Mesodermal cell (in vitro differentiated cells): ENCODE data around the gene P4HA3.

Experiments
- H3K27ac ChIP-seq: 2 replicates; pipeline ENCODE4 v1.7.0; 2013; ENCODE audit warnings: mild to moderate bottlenecking, low read depth, low read length, moderate library complexity; ENCODE audit not compliant: severe bottlenecking
- H3K36me3 ChIP-seq: 2 replicates; pipeline ENCODE4 v1.7.1; 2013; ENCODE audit warnings: mild to moderate bottlenecking, low read length, moderate library complexity; ENCODE audit not compliant: control insufficient read depth, insufficient read depth
- H3K4me1 ChIP-seq: one replicate; pipeline ENCODE4 v1.7.1; 2013; ENCODE audit warnings: mild to moderate bottlenecking, low read length; ENCODE audit not compliant: insufficient read depth, control insufficient read depth, poor library complexity, severe bottlenecking
- H3K4me3 ChIP-seq: 2 replicates; pipeline ENCODE4 v1.7.0; 2013; ENCODE audit warnings: low read length, control low read depth, mild to moderate bottlenecking; ENCODE audit not compliant: insufficient read depth, poor library complexity, severe bottlenecking; ENCODE audit errors: extremely low read depth
- H3K9me3 ChIP-seq: 2 replicates; pipeline ENCODE4 v1.7.1; 2013; ENCODE audit warnings: mild to moderate bottlenecking, low read length, moderate library complexity; ENCODE audit not compliant: control insufficient read depth
- WGBS, 2 experiments: methylation state at CpG; one replicate each; pipeline ENCODE4 v1.1.5; 2013; ENCODE audit warnings: missing lambda C conversion rate in 2 of 2; ENCODE audit not compliant: insufficient coverage in 2 of 2; 5-methylcytosine and 5-hydroxymethylcytosine counted together

P4HA3 gene

DNA sequence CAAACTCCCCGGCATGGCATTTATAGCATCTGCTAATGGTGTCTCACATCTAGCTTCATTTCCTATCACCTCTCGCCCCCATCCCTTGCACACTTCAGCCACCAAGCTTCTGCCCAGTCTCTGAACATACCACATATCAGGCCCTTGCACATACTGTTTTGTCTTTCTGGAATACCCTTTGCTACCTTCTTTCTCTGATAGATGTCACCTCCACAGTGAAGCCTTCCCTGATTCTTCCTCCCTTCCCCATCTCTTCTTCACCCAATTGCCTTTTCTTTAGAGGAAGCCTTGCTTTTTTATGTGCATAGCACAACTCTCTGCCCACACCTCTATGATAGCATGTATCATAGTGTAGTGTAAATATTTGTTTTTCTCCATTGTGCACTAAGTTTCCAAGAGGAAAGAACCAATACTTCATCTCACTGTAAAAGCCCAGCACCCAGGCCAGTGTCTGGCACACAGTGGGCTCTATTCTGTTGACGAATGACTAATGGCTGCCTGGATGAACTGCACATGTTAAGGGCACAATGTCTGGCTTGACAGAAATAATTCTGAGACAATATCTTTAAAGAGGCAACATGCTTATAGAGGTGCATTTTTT, 27.8 kb downstream of the P4HA3 start:
- H3K36me3 ChIP-seq, result no peaks in the 10 kb centered on the region
- H3K9me3 ChIP-seq, result no peaks in the 10 kb centered on the region
- no peak overlapping the region for H3K4me3 ChIP-seq
- peaks cover 10% of the 10 kb centered on the region for H3K4me1 ChIP-seq
- 96 to 100% methylated on average over 3 of the region's 3 CpGs for WGBS, 2 experiments
- no peak overlapping the region for H3K27ac ChIP-seq

DNA sequence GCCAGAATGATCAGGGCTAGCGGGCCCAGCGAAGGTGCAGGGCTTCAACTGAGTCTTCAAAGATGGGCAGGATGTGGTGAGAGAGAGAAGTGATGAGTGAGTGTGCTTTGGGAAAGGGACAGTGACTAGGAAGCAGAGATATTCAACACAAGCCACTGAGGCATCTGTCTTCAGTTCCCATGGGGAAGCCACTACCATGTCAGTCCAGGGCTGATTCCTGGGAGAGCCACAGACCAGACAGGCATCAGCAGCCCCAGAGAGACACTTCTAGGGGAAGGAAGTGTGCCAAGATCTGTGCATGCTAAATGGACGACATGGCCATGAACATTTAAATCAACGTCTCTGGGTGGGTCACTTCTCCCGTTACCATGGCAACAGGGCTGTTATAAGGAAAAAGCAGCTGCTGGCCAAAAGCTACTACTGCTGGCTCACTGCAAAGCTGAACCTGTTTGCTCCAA, 28.5 kb downstream of the P4HA3 start:
- Histone ChIP-seq H3K4me1 (peaks cover 13% of the 10 kb centered on the region), H3K27ac (no peak overlapping the region), H3K36me3 (no peaks in the 10 kb centered on the region), H3K4me3 (no peak overlapping the region), H3K9me3 (no peaks in the 10 kb centered on the region)
- 75 to 78% methylated on average over 5 of the region's 5 CpGs for WGBS, 2 experiments

DNA sequence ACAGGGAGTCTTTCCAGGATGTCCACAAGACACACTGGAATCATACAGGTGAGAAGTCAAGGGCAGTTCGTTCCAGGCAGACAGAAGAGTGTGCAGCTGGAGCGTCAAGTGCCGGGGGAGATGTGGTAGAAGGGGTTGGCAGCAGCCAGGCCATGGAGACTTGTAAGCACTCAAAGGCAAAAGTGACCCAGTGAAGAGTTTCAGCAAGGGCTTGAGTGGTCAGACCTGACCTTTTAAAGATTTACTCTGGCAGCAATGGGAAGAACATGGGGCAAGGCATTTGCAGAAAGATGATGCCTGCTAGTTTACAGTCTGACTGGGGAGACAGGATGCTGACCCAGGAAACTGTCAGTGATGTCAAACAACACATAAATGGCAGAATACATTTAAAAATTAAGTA, 29.0 kb downstream of the P4HA3 start:
- WGBS, 2 experiments, result 96 to 100% methylated on average over 2 to 3 of the region's 3 CpGs
- H3K27ac ChIP-seq, result no peak overlapping the region
- H3K36me3 ChIP-seq, result no peaks in the 10 kb centered on the region

DNA sequence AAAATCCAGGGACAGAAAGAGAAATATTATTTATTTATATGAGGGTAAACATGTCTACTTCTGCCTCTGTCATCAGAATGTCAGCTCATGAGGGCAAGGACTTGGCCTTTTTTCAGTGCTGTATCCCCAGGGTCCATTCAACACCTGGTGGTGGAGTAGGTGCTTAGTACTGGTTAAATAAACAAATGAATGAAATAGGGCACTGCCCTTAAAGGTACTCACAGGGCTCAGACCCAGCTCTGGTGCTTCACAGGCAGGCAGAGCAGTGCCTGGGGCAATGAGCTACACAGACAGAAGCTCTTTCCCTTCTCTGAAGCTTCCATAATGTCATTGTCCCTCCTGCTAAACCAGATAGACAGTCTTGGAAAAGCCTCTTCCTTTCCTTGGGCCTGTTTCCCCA, 30.9 kb downstream of the P4HA3 start:
- Histone ChIP-seq H3K9me3 (no peaks in the 10 kb centered on the region), H3K27ac (no peak overlapping the region)

More for the DNA sequence above, 29.0 kb downstream of the P4HA3 start:
- H3K4me1 ChIP-seq, result peaks cover 15% of the 10 kb centered on the region
- H3K4me3 ChIP-seq, result no peak overlapping the region
- H3K9me3 ChIP-seq, result no peaks in the 10 kb centered on the region

DNA sequence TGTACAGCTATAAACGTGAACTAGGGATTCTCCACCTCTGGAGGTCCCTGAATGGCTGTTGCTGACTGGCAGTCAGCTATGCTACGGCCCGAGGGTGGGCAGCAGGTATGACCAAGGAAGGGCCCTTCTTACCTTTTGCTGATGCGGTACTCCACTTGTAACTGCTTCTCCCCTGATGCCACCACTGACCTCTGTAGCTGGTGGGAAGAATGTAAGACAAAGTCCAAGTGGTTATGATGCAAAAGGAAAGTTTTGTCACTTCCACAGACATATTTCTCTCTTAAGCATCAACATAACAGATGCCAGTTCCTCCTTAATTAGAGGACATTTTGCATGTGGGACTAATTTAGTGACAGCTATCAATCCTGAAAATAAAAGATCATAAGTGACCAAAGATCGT, 32.2 kb downstream of the P4HA3 start:
- Histone ChIP-seq H3K36me3 (no peaks in the 10 kb centered on the region), H3K27ac (peak overlapping the region; percentile 57), H3K4me3 (no peak overlapping the region), H3K4me1 (peaks cover 24% of the 10 kb centered on the region), H3K9me3 (no peaks in the 10 kb centered on the region)
- 90 to 98% methylated on average over 4 to 5 of the region's 5 CpGs for WGBS, 2 experiments

More for the DNA sequence above, 30.9 kb downstream of the P4HA3 start:
- H3K36me3 ChIP-seq, result no peaks in the 10 kb centered on the region
- H3K4me1 ChIP-seq, result peaks cover 24% of the 10 kb centered on the region
- no peak overlapping the region for H3K4me3 ChIP-seq

DNA sequence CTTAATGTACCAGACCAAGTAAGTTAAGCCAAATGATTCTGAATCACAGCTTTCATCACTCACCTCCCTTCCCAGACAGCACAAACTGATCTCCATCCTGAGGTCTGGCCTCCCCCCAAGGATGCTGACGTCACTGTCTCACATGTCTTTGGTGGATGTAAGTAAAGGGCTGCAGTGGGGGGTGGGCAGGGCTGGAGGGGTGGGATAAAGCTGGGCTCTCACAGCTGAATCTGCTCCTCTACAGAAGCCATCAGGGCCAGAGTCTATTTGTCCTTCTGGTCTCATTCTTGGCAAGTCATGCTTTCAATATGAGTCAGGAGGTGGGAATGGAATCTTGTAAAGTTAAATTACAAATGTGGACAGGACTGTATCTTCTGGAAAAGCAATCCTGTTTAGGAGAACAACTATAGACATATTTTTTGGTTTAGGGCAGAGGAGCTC, 32.7 kb downstream of the P4HA3 start:
- H3K9me3 ChIP-seq, result no peaks in the 10 kb centered on the region
- H3K4me3 ChIP-seq, result no peak overlapping the region
- WGBS, 2 experiments, result 100% methylated on average over 1 of the region's 1 CpG; no CpG with 5 or more reads in 1 of the 2 experiments
- no peaks in the 10 kb centered on the region for H3K36me3 ChIP-seq
- peak overlapping the region; percentile 57 for H3K27ac ChIP-seq
- H3K4me1 ChIP-seq, result peaks cover 24% of the 10 kb centered on the region

DNA sequence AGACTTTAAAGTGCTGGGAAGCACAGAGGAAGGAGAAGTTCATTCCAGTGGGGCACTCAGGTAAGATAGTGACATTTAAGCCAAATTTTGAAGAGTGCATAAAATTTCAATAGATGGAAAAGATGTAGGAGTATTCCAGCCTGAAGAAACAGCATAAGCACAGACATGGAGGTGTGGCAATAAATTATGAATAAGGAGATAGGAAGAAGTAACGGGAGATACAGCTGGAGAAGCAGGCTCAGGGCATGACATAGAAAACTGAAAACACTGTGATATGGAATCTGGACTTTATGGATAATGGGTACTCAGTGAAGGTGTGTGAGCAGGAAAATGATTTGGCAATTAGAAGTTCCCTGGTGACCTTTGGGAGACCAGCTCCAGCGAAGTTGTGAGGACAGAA, 33.3 kb downstream of the P4HA3 start:
- peaks cover 24% of the 10 kb centered on the region for H3K4me1 ChIP-seq
- 89 to 100% methylated on average over 2 of the region's 2 CpGs for WGBS, 2 experiments
- H3K36me3 ChIP-seq, result no peaks in the 10 kb centered on the region
- H3K9me3 ChIP-seq, result no peaks in the 10 kb centered on the region
- H3K4me3 ChIP-seq, result no peak overlapping the region
- H3K27ac ChIP-seq, result no peak overlapping the region

DNA sequence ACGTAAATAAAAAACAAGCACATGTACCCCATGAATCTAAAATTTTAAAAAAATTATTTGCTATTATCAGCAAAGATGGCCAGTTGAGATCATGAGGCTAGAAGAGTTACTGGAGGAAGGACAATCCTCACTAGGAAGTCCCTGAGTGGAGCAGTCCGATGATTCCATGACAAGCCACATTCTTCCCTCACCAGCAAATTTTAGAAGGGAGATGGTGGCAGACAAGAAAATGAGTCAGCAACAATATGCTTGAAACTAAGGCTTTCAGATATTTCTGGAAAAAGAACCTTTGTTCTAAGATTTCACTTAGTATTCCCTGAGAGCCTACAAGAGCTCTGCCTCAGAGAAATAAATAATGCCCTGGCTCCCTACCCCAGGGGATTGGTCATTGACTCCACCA, 34.9 kb downstream of the P4HA3 start:
- no peaks in the 10 kb centered on the region for H3K36me3 ChIP-seq
- H3K9me3 ChIP-seq, result no peaks in the 10 kb centered on the region
- 100% methylated on average over 1 of the region's 2 CpGs; no CpG with 5 or more reads in 1 of the 2 experiments for WGBS, 2 experiments
- H3K27ac ChIP-seq, result peak overlapping the region; percentile 32
- no peak overlapping the region for H3K4me3 ChIP-seq
- peaks cover 24% of the 10 kb centered on the region for H3K4me1 ChIP-seq

DNA sequence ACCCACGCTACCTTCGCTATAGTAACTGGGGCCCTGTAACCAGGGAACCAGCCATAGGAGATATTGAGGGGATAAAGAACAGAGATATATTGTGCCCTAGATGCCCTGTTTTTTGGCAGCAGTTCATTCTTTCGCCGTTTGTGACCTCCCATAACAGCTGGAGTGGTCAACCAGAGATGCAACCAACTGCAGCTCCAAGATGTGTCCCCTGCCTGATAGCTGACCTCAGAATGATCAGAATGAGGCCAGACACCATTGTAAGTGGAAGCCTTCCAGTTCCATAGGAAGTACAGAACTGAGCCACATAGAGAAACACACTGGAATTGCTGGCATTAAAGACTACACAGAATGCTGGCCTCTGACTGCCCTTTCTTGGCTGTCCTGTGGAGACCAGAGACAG, 39.2 kb downstream of the P4HA3 start:
- H3K4me3 ChIP-seq, result no peak overlapping the region
- H3K36me3 ChIP-seq, result no peaks in the 10 kb centered on the region
- no peaks in the 10 kb centered on the region for H3K9me3 ChIP-seq
- 83 to 97% methylated on average over 4 of the region's 4 CpGs for WGBS, 2 experiments
- no peak overlapping the region for H3K27ac ChIP-seq
- H3K4me1 ChIP-seq, result peaks cover 7% of the 10 kb centered on the region

DNA sequence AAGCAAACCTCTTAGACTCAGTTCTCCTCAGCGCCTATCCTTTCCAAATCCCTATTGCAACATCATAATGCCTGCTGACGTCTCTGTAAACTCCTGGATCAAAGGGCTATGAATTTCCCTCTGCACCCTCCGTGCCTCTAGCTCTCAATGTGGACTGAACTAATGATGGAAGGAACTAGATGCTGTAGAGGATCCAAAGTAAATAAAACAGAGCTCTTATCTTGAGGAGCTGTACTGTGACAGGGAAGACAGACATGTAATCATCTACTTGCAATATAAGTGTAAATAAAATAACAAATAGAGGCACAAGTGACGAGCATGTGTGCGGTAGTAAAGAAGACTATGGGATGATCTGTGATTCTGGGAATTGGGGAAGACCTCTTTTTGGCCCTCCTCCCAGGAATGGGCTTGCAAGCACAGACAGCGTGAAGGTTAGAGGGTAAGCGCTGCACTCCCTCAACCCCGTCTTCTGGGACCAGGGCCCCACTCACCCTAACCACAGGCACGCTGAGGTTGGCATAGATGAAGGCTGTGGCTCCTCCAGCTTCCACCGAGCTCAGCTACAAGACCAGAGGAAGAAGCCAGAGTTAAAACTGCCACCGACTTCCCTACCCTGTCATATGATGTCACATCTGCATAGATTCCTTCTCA, 42.2 kb downstream of the P4HA3 start:
- Histone ChIP-seq H3K4me3 (no peak overlapping the region), H3K36me3 (no peaks in the 10 kb centered on the region), H3K27ac (no peak overlapping the region), H3K9me3 (no peaks in the 10 kb centered on the region), H3K4me1 (no peaks in the 10 kb centered on the region)
- WGBS, 2 experiments, result 86 to 93% methylated on average over 5 to 8 of the region's 11 CpGs

DNA sequence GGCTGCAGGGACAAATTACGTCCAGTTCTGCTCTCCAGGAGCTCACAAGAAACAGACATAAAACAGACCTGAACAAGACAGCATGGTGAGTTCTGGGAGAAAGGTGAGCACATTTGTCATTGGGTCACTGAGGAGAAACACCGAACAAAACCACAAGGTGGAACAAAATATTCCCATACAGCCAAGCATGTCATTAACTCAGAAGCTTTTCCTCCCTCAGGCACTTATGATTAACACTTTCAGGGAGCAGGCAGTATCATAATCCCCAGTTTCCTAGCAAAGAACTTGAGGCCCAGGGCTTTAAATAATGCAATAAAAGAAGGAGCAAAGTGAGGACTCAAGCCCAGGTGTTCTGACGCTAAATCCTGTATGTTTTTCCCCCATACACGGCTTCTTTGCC, 43.0 kb downstream of the P4HA3 start:
- WGBS, 2 experiments, result 88 to 91% methylated on average over 4 of the region's 4 CpGs
- H3K4me1 ChIP-seq, result no peaks in the 10 kb centered on the region
- H3K27ac ChIP-seq, result no peak overlapping the region
- H3K4me3 ChIP-seq, result no peak overlapping the region
- no peaks in the 10 kb centered on the region for H3K9me3 ChIP-seq
- H3K36me3 ChIP-seq, result no peaks in the 10 kb centered on the region
